HUES48 (cell line): ENCODE data around the gene ZRANB3.

ENCODE experiments used
- H3K27ac ChIP-seq: one replicate; pipeline ENCODE4 v1.7.0; 2013; ENCODE audit warnings: low read depth, low read length, inconsistent platforms
- H3K27me3 ChIP-seq: 2 replicates; pipeline ENCODE4 v1.6.1; 2013; ENCODE audit warnings: mild to moderate bottlenecking, low read length; ENCODE audit not compliant: control insufficient read depth, insufficient read depth
- H3K36me3 ChIP-seq: 2 replicates; pipeline ENCODE4 v1.6.1; 2013; ENCODE audit warnings: low read length; ENCODE audit not compliant: control insufficient read depth, insufficient read depth
- H3K4me1 ChIP-seq: 2 replicates; pipeline ENCODE4 v1.6.1; 2013; ENCODE audit warnings: mild to moderate bottlenecking, low read length; ENCODE audit not compliant: control insufficient read depth, insufficient read depth
- H3K4me3 ChIP-seq: 2 replicates; pipeline ENCODE4 v1.5.1; 2013; ENCODE audit warnings: mild to moderate bottlenecking, low read depth, low read length
- H3K9ac ChIP-seq: 2 replicates; pipeline ENCODE4 v1.6.1; 2013; ENCODE audit warnings: mild to moderate bottlenecking, low read depth, low read length, moderate library complexity
- H3K9me3 ChIP-seq: 2 replicates; pipeline ENCODE4 v1.6.1; 2013; ENCODE audit warnings: low read length; ENCODE audit not compliant: control insufficient read depth, insufficient read depth

The ZRANB3 gene

DNA sequence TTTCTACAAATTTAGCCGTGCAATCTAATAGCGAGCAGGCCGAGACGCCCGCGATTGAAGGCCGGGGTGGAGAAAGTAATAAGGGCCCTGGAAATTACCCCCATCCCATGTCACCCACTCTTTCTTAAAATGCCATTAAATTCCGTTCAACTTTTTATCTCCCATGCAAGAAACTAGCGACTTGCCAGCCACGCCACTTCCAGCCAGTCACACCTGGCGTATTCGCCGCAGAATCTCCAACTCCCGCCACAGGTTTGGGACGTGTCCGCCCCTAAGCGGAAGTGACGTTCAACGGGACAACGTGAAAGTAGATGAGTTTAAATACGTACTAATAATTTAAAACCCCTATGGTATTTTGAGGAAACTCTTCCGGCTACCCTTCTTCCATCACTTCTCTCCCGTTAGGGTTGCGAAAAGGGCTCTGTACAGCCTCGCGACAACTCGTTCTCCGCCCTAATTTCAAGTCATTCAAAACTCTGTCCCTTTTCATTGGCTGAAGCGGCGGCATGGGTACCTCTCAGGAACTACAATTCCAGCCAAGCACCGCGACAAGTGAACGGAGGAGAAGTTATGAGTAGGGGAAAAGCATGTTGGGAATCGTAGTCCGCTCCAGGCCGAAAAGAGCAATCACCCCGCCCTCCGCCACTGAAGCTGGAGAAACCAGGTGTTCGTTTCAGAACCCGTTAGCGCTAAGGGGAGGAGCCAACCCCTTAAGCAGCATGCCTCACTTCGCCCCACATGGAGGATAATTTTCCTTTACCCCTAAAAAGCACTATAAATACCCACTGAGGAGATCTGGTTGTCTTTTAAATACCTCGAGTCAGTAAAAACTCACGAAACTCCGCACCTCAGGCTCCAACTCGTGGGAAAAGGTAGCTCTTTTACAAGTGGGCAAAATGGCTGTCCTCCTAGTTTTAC lies at the start of gene ZRANB3:
Gene ZRANB3 (minus strand): TSS at position 906 of the 918 bp plus-strand sequence.
- H3K27me3 ChIP-seq, result no peaks in the 10 kb centered on the region
- H3K4me1 ChIP-seq, result no peaks in the 10 kb centered on the region
- H3K27ac ChIP-seq, result peak within 1 kb of the TSS; percentile 94
- H3K36me3 ChIP-seq, result no peaks in the 10 kb centered on the region
- peak within 1 kb of the TSS; percentile 93 for H3K9ac ChIP-seq
- no peaks in the 10 kb centered on the region for H3K9me3 ChIP-seq
- peak within 1 kb of the TSS; percentile 90 for H3K4me3 ChIP-seq

- Histone ChIP-seq H3K27ac (no peak overlapping the region), H3K4me3 (no peak overlapping the region), H3K27me3 (no peaks in the 10 kb centered on the region), H3K36me3 (0 out of 2 replicates have a peak, but pooled peaks cover 7% of the 10 kb centered on the region), H3K9me3 (no peaks in the 10 kb centered on the region), H3K4me1 (no peaks in the 10 kb centered on the region), H3K9ac (no peak overlapping the region)
Measured at GRCh38 chr2:135573620-135574019, 42.6 kb upstream of the ZRANB3 start.

DNA sequence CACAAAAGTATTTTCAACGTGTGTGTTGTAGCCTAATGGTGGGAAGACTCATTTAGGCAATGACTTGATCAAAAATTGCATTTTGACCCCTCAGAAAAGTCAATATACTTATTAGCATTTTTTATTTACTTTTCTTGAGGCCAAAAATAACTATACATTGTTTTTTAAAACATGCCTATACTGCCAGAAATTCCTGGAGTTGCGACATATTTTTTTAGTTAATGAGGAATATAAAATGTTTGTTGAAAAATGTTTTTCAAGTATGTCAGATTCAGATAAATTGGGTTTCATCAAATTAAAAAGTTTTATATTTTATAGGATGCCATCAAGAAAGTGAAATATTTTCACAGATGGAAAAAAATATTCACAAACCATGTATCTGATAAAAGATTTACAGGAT lies 39.9 kb upstream of the ZRANB3 start:
- H3K9me3 ChIP-seq, result no peaks in the 10 kb centered on the region
- no peak overlapping the region for H3K4me3 ChIP-seq
- H3K27ac ChIP-seq, result no peak overlapping the region
- no peaks in the 10 kb centered on the region for H3K4me1 ChIP-seq
- no peak overlapping the region for H3K9ac ChIP-seq
- H3K27me3 ChIP-seq, result no peaks in the 10 kb centered on the region
- peaks cover 9% of the 10 kb centered on the region; the same call in 1 of the 2 replicates for H3K36me3 ChIP-seq

- H3K4me3 ChIP-seq, result no peak overlapping the region
- no peaks in the 10 kb centered on the region for H3K4me1 ChIP-seq
- H3K36me3 ChIP-seq, result peaks cover 8% of the 10 kb centered on the region
- H3K27me3 ChIP-seq, result no peaks in the 10 kb centered on the region
- no peak overlapping the region for H3K9ac ChIP-seq
- no peaks in the 10 kb centered on the region for H3K9me3 ChIP-seq
- no peak overlapping the region for H3K27ac ChIP-seq
Measured at GRCh38 chr2:135563793-135564192, 32.8 kb upstream of the ZRANB3 start.

GRCh38 chr2:135561925-135562324 lies 30.9 kb upstream of the ZRANB3 start:
- Histone ChIP-seq H3K4me3 (no peak overlapping the region), H3K9me3 (no peaks in the 10 kb centered on the region), H3K9ac (no peak overlapping the region), H3K36me3 (peaks cover 8% of the 10 kb centered on the region), H3K27me3 (no peaks in the 10 kb centered on the region), H3K4me1 (peaks cover 6% of the 10 kb centered on the region), H3K27ac (no peak overlapping the region)

GRCh38 chr2:135557530-135557929 lies 26.5 kb upstream of the ZRANB3 start:
- no peaks in the 10 kb centered on the region for H3K27me3 ChIP-seq
- peaks cover 6% of the 10 kb centered on the region for H3K4me1 ChIP-seq
- H3K9me3 ChIP-seq, result no peaks in the 10 kb centered on the region
- no peak overlapping the region for H3K4me3 ChIP-seq
- no peak overlapping the region for H3K9ac ChIP-seq
- peaks cover 11% of the 10 kb centered on the region; the same call in 1 of the 2 replicates for H3K36me3 ChIP-seq
- no peak overlapping the region for H3K27ac ChIP-seq

- no peak overlapping the region for H3K27ac ChIP-seq
- no peaks in the 10 kb centered on the region for H3K9me3 ChIP-seq
- peaks cover 6% of the 10 kb centered on the region for H3K4me1 ChIP-seq
- 0 out of 2 replicates have a peak, but pooled peaks cover 5% of the 10 kb centered on the region for H3K36me3 ChIP-seq
- H3K4me3 ChIP-seq, result no peak overlapping the region
- H3K27me3 ChIP-seq, result no peaks in the 10 kb centered on the region
- H3K9ac ChIP-seq, result no peak overlapping the region
Measured at GRCh38 chr2:135555311-135555710, 24.3 kb upstream of the ZRANB3 start.

DNA sequence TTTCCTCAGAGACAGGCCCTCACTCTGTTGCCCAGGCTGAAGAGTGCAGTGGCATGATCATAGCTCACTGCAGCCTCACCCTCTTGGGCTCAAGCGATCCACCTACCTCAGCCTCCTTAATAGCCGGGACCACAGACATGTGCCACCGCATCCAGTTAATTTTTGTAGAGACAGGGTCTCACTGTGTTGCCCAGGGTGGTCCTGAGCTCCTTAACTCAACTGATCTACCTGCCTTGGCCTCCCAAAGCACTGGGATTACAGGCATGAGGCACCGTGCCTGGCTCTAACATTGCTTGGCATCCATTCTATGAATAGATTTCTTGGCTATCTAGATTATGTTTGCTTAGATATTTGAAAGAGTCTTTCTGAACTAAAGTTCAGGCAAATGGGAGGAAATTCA lies 21.9 kb upstream of the ZRANB3 start:
- Histone ChIP-seq H3K9ac (no peak overlapping the region), H3K36me3 (0 out of 2 replicates have a peak, but pooled peaks cover 5% of the 10 kb centered on the region), H3K4me3 (no peak overlapping the region), H3K27ac (no peak overlapping the region), H3K27me3 (no peaks in the 10 kb centered on the region), H3K9me3 (no peaks in the 10 kb centered on the region), H3K4me1 (peaks cover 6% of the 10 kb centered on the region; the same call in 1 of the 2 replicates)

- Histone ChIP-seq H3K27ac (no peak overlapping the region), H3K4me3 (no peak overlapping the region), H3K36me3 (0 out of 2 replicates have a peak, but pooled peaks cover 5% of the 10 kb centered on the region)
Measured at GRCh38 chr2:135551356-135551755, 20.3 kb upstream of the ZRANB3 start.

DNA sequence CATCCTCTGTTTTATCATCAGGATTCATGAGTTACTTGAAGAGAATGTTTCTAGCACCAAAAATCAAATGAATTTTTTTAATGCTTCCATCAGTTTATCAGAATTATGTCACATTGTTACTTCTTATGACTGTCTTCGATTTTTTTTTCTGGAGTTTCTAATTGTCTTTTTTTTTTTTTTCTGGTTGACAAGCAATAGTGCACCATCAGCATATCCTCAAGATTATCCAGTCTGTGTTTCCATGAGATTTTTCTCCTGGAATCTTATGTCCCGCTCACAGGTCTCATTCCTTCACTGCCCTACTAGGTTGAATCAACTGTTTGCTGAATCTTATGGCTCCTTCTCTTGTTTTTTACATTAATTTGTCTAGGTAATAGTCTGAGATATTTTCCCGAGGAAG lies 16.3 kb upstream of the ZRANB3 start:
- Histone ChIP-seq H3K36me3 (no peaks in the 10 kb centered on the region), H3K9me3 (no peaks in the 10 kb centered on the region), H3K4me1 (peaks cover 6% of the 10 kb centered on the region; the same call in 1 of the 2 replicates), H3K9ac (no peak overlapping the region), H3K27ac (no peak overlapping the region), H3K27me3 (no peaks in the 10 kb centered on the region), H3K4me3 (no peak overlapping the region)

More at GRCh38 chr2:135551356-135551755, 20.3 kb upstream of the ZRANB3 start:
- Histone ChIP-seq H3K9ac (no peak overlapping the region), H3K4me1 (peaks cover 6% of the 10 kb centered on the region; the same call in 1 of the 2 replicates), H3K9me3 (no peaks in the 10 kb centered on the region), H3K27me3 (no peaks in the 10 kb centered on the region)

- H3K9me3 ChIP-seq, result no peaks in the 10 kb centered on the region
- peaks cover 6% of the 10 kb centered on the region; the same call in 1 of the 2 replicates for H3K4me1 ChIP-seq
- H3K27me3 ChIP-seq, result no peaks in the 10 kb centered on the region
- H3K4me3 ChIP-seq, result no peak overlapping the region
- no peaks in the 10 kb centered on the region for H3K36me3 ChIP-seq
- no peak overlapping the region for H3K27ac ChIP-seq
- no peak overlapping the region for H3K9ac ChIP-seq
Measured at GRCh38 chr2:135546436-135546835, 15.4 kb upstream of the ZRANB3 start.
